Stomach smooth muscle (tissue), 2 donors: ENCODE results near the gene DNAJB14.
A peak's percentile ranks its signal among the peaks of the same experiment; 100 is the strongest.
"Not testable (repeated sequence)": the region's sequence is repeated elsewhere in the genome, so short reads cannot be mapped to it uniquely, and the experiment has no call there.

Source experiments
- H3K27ac ChIP-seq: one replicate; pipeline ENCODE4 v1.7.0; 2013; ENCODE audit warnings: mild to moderate bottlenecking, low read length, inconsistent platforms
- H3K27me3 ChIP-seq, 2 donors: one replicate each; pipeline ENCODE4 v1.7.0; 2013; ENCODE audit warnings: low read length in 2 of 2; ENCODE audit not compliant: insufficient read depth in 2 of 2, control insufficient read depth in 1 of 2
- H3K36me3 ChIP-seq, 2 donors: one replicate each; pipeline ENCODE4 v1.7.0; 2013; ENCODE audit warnings: low read length in 2 of 2; ENCODE audit not compliant: control insufficient read depth in 2 of 2, insufficient read depth in 2 of 2
- H3K4me1 ChIP-seq: one replicate; pipeline ENCODE4 v1.7.0; 2013; ENCODE audit warnings: low read length; ENCODE audit not compliant: control insufficient read depth, insufficient read depth
- H3K4me3 ChIP-seq, 2 donors: one replicate each; pipeline ENCODE4 v1.7.0; 2013; ENCODE audit warnings: low read length in 2 of 2
- H3K9ac ChIP-seq, 2 donors: one replicate each; pipeline ENCODE4 v1.7.0; 2013; ENCODE audit warnings: low read length in 2 of 2, mild to moderate bottlenecking in 1 of 2
- H3K9me3 ChIP-seq, 2 donors: one replicate each; pipeline ENCODE4 v1.7.0; 2013; ENCODE audit warnings: low read length in 2 of 2; ENCODE audit not compliant: control insufficient read depth in 2 of 2
- donor health status: healthy.
- donor health status: Pancreatic carcinoma.

The DNAJB14 gene

GRCh38 chr4:99965173-99965572, 18.8 kb upstream of the DNAJB14 start:
- H3K27me3 ChIP-seq = no peaks in the 10 kb centered on the region
- H3K27ac ChIP-seq = no peak overlapping the region
- H3K36me3 ChIP-seq = no peaks in the 10 kb centered on the region
- no peak overlapping the region for H3K9ac ChIP-seq
- H3K9me3 ChIP-seq = no peaks in the 10 kb centered on the region
- H3K4me1 ChIP-seq = no peaks in the 10 kb centered on the region
- no peak overlapping the region for H3K4me3 ChIP-seq

GRCh38 chr4:99961711-99962110, 15.3 kb upstream of the DNAJB14 start:
- Histone ChIP-seq H3K9ac (no peak overlapping the region), H3K36me3 (no peaks in the 10 kb centered on the region), H3K4me3 (no peak overlapping the region), H3K27ac (no peak overlapping the region), H3K9me3 (no peaks in the 10 kb centered on the region), H3K4me1 (no peaks in the 10 kb centered on the region), H3K27me3 (no peaks in the 10 kb centered on the region)

- Histone ChIP-seq H3K9me3 (no peaks in the 10 kb centered on the region), H3K36me3 (no peaks in the 10 kb centered on the region), H3K27me3 (no peaks in the 10 kb centered on the region), H3K4me1 (no peaks in the 10 kb centered on the region), H3K27ac (no peak overlapping the region), H3K9ac (no peak overlapping the region), H3K4me3 (no peak overlapping the region)
Observed at GRCh38 chr4:99960648-99961047, 14.2 kb upstream of the DNAJB14 start.

GRCh38 chr4:99958207-99958606, 11.8 kb upstream of the DNAJB14 start:
- H3K4me3 ChIP-seq, H3K27ac ChIP-seq, H3K9me3 ChIP-seq, H3K36me3 ChIP-seq, H3K9ac ChIP-seq, H3K27me3 ChIP-seq, H3K4me1 ChIP-seq: not testable (repeated sequence)

- Histone ChIP-seq H3K4me3 (peak overlapping the region; percentile 89 to 92), H3K9ac (peak overlapping the region; percentile 88 to 93), H3K4me1 (peaks cover 12% of the 10 kb centered on the region), H3K27me3 (no peaks in the 10 kb centered on the region), H3K27ac (peak overlapping the region; percentile 78), H3K9me3 (no peaks in the 10 kb centered on the region), H3K36me3 (no peaks in the 10 kb centered on the region)
Observed at GRCh38 chr4:99950913-99951254, 4.5 kb upstream of the DNAJB14 start.

- peaks cover 16% of the 10 kb centered on the region for H3K4me1 ChIP-seq
- H3K36me3 ChIP-seq = no peaks in the 10 kb centered on the region
- H3K27me3 ChIP-seq = no peaks in the 10 kb centered on the region
- H3K9me3 ChIP-seq = no peaks in the 10 kb centered on the region
- peak within 1 kb of the TSS; percentile 88 to 93 for H3K9ac ChIP-seq
- H3K27ac ChIP-seq = peak within 1 kb of the TSS; percentile 80
- peak within 1 kb of the TSS; percentile 94 for H3K4me3 ChIP-seq
Observed at GRCh38 chr4:99949999-99950912, 3.8 kb upstream of the DNAJB14 start, which contains the start of gene H2AZ1. H2AZ1 (minus strand) TSS chr4:99950275; CDS start chr4:99950170, 105 bp downstream.

- H3K4me3 ChIP-seq = peak overlapping the region; percentile 94
- H3K9me3 ChIP-seq = no peaks in the 10 kb centered on the region
- peaks cover 22% of the 10 kb centered on the region for H3K4me1 ChIP-seq
- no peaks in the 10 kb centered on the region for H3K36me3 ChIP-seq
- H3K9ac ChIP-seq = peak overlapping the region; percentile 76
- H3K27me3 ChIP-seq = no peaks in the 10 kb centered on the region
- H3K27ac ChIP-seq = peak overlapping the region; percentile 80
Observed at GRCh38 chr4:99949034-99949998, 2.9 kb upstream of the DNAJB14 start.

- peak overlapping the region in 1 of 2 donors; percentile 88 for H3K9ac ChIP-seq
- H3K9me3 ChIP-seq = no peaks in the 10 kb centered on the region
- H3K4me3 ChIP-seq = peak overlapping the region in 1 of 2 donors; percentile 86
- H3K27ac ChIP-seq = peak overlapping the region; percentile 90
- H3K4me1 ChIP-seq = peaks cover 22% of the 10 kb centered on the region
- no peaks in the 10 kb centered on the region for H3K27me3 ChIP-seq
- H3K36me3 ChIP-seq = no peaks in the 10 kb centered on the region
Observed at GRCh38 chr4:99947608-99948007, 1.2 kb upstream of the DNAJB14 start.

GRCh38 chr4:99947190-99947578, 766 bp upstream of the DNAJB14 start:
- peak overlapping the region; percentile 71 to 86 for H3K4me3 ChIP-seq
- no peaks in the 10 kb centered on the region for H3K9me3 ChIP-seq
- peak overlapping the region; percentile 82 to 88 for H3K9ac ChIP-seq
- H3K27ac ChIP-seq = peak overlapping the region; percentile 90
- no peaks in the 10 kb centered on the region for H3K27me3 ChIP-seq
- peaks cover 22% of the 10 kb centered on the region for H3K4me1 ChIP-seq
- H3K36me3 ChIP-seq = no peaks in the 10 kb centered on the region

- Histone ChIP-seq H3K9ac (peak overlapping the region; percentile 82 to 88), H3K27ac (peak overlapping the region; percentile 90), H3K36me3 (no peaks in the 10 kb centered on the region), H3K4me1 (peaks cover 20% of the 10 kb centered on the region), H3K27me3 (no peaks in the 10 kb centered on the region), H3K9me3 (no peaks in the 10 kb centered on the region), H3K4me3 (peak overlapping the region; percentile 71 to 86)
Observed at GRCh38 chr4:99945718-99946355, 581 bp downstream of the DNAJB14 start.
